Naive thymus-derived CD4-positive, alpha-beta T cell (primary cell): Measurements from ENCODE around the gene SEZ6. TPM values are rescaled to one million over a fixed set of nuclear protein-coding genes. Genes with fewer than 3 reads are reported as not detected.

Source experiments
- ATAC-seq: fragments of 150-1000 bp; cut with Tn5 transposase; 2 replicates; pipeline ENCODE4 v1.10.0; 2021; ENCODE audit warnings: mild to moderate bottlenecking, moderate library complexity
- CTCF ChIA-PET: fragments of 350-600 bp; sonication (Branson Sonifier 250); formaldehyde crosslinking; loops from one replicate; lab custom pipeline; 2021; ENCODE audit warnings: antibody characterized with exemption; lab: Charles Lee
- POLR2A ChIA-PET: fragments of 350-600 bp; sonication (Branson Sonifier 250); formaldehyde crosslinking; loops from one replicate; lab custom pipeline; 2021; ENCODE audit warnings: antibody characterized with exemption, inconsistent platforms; lab: Charles Lee
- DNase-seq, 9 donors: peaks; one replicate each; pipeline versions ENCODE4 v3.0.0 to v3.0.0-alpha.2; 2020 to 2022; ENCODE audit warnings: mixed read lengths in 1 of 9
- H3K27ac ChIP-seq: one replicate; pipeline ENCODE4 v1.7.0; 2013; ENCODE audit warnings: mild to moderate bottlenecking, low read depth, low read length, moderate library complexity
- H3K27me3 ChIP-seq, 2 donors: one replicate each; pipeline ENCODE4 v1.7.0; 2013; ENCODE audit warnings: low read length in 2 of 2, mild to moderate bottlenecking in 2 of 2, moderate library complexity in 2 of 2; ENCODE audit not compliant: control insufficient read depth in 2 of 2, insufficient read depth in 2 of 2
- H3K36me3 ChIP-seq, 3 experiments: 1 replicate in 2 of 3; 2 replicates in 1 of 3; pipeline ENCODE4 v1.7.0; 2013; ENCODE audit warnings: low read length in 3 of 3, mild to moderate bottlenecking in 3 of 3, moderate library complexity in 1 of 3; ENCODE audit not compliant: insufficient read depth in 3 of 3, control insufficient read depth in 2 of 3
- H3K4me1 ChIP-seq, 2 donors: one replicate each; pipeline ENCODE4 v1.7.0; 2013; ENCODE audit warnings: low read length in 2 of 2, mild to moderate bottlenecking in 2 of 2, moderate library complexity in 1 of 2; ENCODE audit not compliant: control insufficient read depth in 2 of 2, insufficient read depth in 2 of 2
- H3K4me3 ChIP-seq: 2 replicates; pipeline ENCODE4 v1.7.0; 2013; ENCODE audit warnings: mild to moderate bottlenecking, low read length
- H3K9me3 ChIP-seq, 3 experiments: 1 replicate in 2 of 3; 2 replicates in 1 of 3; pipeline ENCODE4 v1.7.0; 2013; ENCODE audit warnings: low read length in 3 of 3; ENCODE audit not compliant: control insufficient read depth in 2 of 3
- H3K27ac Mint-ChIP-seq, 9 donors: one replicate each; pipeline ENCODE4 v1.8.0; 2020 to 2022; ENCODE audit warnings: mixed read lengths in 9 of 9, mild to moderate bottlenecking in 8 of 9, moderate library complexity in 5 of 9, inconsistent platforms in 2 of 9
- H3K27me3 Mint-ChIP-seq, 5 donors: one replicate each; pipeline ENCODE4 v1.8.0; 2021 to 2022; ENCODE audit warnings: mixed read lengths in 5 of 5, mild to moderate bottlenecking in 1 of 5
- H3K36me3 Mint-ChIP-seq, 5 donors: one replicate each; pipeline ENCODE4 v1.8.0; 2020 to 2022; ENCODE audit warnings: mixed read lengths in 5 of 5, mild to moderate bottlenecking in 3 of 5, inconsistent platforms in 1 of 5
- H3K4me1 Mint-ChIP-seq, 7 donors: one replicate each; pipeline ENCODE4 v1.8.0; 2020 to 2022; ENCODE audit warnings: mixed read lengths in 7 of 7, mild to moderate bottlenecking in 3 of 7, inconsistent platforms in 1 of 7
- H3K4me3 Mint-ChIP-seq, 10 donors: one replicate each; pipeline ENCODE4 v1.8.0; 2020 to 2022; ENCODE audit warnings: mild to moderate bottlenecking in 10 of 10, mixed read lengths in 10 of 10, moderate library complexity in 6 of 10, inconsistent platforms in 2 of 10
- H3K9me3 Mint-ChIP-seq, 11 donors: one replicate each; pipeline ENCODE4 v1.8.0; 2020 to 2022; ENCODE audit warnings: mixed read lengths in 11 of 11, mild to moderate bottlenecking in 4 of 11, inconsistent platforms in 1 of 11, moderate library complexity in 1 of 11
- intact Hi-C, 2 donors: fragments of 100-400 bp; cut with micrococcal nuclease; formaldehyde crosslinking; loops; one replicate each; pipeline ENCODE4 v1.15.1; 2023
- polyA plus RNA-seq, 2 donors: library from polyadenylated mRNA; unstranded; fragments of 300-500 nt; fragmentation: Illumina TruSeq; gene quantifications; one replicate each; pipeline ENCODE4 v1.2.3, GENCODE V29; 2021
- total RNA-seq, 6 experiments: library from RNA in 5 of 6; stranded (reverse) in 5 of 6; gene quantifications; 1 replicate in 5 of 6; 2 replicates in 1 of 6; pipeline ENCODE4 v1.2.3 and lab custom pipeline; 2021 to 2026

SEZ6 gene
- total and polyA plus RNA-seq, 7 experiments from 2014 or later: 0.40 to 2.0 (median 0.64) TPM; not detected in 3

DNA sequence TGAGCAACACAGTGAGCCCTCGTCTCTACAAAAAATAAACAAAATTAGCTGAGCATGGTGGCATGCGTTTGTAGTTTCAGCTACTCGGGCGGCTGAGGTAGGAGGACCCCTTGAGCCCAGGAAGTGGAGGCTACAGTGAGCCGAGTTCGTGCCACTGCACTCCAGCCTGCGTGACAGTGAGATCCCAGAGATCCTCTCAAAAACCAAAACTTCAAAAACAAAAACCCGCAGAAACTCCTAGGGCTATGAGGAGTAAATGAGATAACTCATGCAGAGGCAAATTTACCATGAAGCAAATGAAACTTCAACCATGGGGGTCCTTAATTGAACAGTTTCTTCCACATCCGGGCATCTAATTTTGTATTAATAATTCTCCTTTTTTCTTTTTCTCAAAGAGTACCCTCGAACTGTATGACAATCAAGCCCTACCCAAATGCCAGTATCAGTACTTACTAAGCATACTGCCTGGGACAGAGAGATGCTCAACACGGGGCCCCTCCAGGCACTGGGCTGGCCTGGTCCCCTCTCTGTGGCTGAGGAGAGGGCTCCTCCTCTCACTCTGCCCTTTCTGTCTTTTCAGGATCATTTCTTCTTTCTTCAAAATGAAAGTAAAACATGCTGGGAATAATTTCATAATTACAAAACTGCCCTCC lies 36.3 kb upstream of the SEZ6 start:
- DNase-seq (no peak), ATAC-seq (no peak)
- Mint-ChIP-seq H3K4me3 (no peak overlapping the region), H3K36me3 (no peaks in the 10 kb centered on the region), H3K27ac (no peak overlapping the region), H3K27me3 (peaks cover 0 to 23% (median 11%) of the 10 kb centered on the region in 5 donors), H3K9me3 (no peaks in the 10 kb centered on the region), H3K4me1 (peaks cover 0 to 14% (median 0%) of the 10 kb centered on the region in 7 donors)
- CTCF ChIA-PET: no interaction called here
- Histone ChIP-seq H3K36me3 (no peaks in the 10 kb centered on the region), H3K9me3 (no peaks in the 10 kb centered on the region), H3K27ac (no peak overlapping the region), H3K27me3 (no peaks in the 10 kb centered on the region), H3K4me1 (no peaks in the 10 kb centered on the region), H3K4me3 (no peak overlapping the region)
- intact Hi-C loops: no loop called here
- POLR2A ChIA-PET: no interaction called here

DNA sequence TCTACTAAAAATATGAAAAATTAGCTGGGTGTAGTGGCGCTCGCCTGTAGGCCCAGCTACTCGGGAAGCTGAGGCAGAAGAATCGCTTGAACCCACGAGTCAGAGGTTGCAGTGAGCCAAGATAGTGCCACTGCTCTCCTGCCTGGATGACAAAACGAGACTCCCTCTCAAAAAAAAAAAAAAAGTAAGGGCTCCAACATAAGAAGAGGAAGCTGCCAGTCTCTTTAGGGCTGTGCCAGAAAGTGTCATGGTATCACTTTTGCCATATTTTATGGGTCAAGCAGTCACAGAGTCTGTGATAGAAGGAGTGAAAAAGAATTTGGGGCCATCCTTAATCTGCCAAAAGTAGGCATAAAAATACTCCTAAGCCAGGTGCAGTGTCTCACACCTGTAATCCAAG lies 35.7 kb upstream of the SEZ6 start:
- POLR2A ChIA-PET: no interaction called here
- Mint-ChIP-seq H3K36me3 (no peaks in the 10 kb centered on the region), H3K27ac (no peak overlapping the region), H3K4me3 (no peak overlapping the region), H3K4me1 (peaks cover 0 to 14% (median 0%) of the 10 kb centered on the region in 7 donors), H3K27me3 (peaks cover 0 to 24% (median 10%) of the 10 kb centered on the region in 5 donors), H3K9me3 (no peaks in the 10 kb centered on the region)
- ATAC-seq (no peak), DNase-seq (no peak)
- Histone ChIP-seq H3K27me3 (no peaks in the 10 kb centered on the region), H3K36me3 (no peaks in the 10 kb centered on the region), H3K4me3 (no peak overlapping the region), H3K9me3 (no peaks in the 10 kb centered on the region), H3K4me1 (no peaks in the 10 kb centered on the region), H3K27ac (no peak overlapping the region)
- intact Hi-C loops: no loop called here
- CTCF ChIA-PET: interaction anchor here (0.7 kb wide), 1 partner anchor 17 kb away, joined by 3 read pairs; no protein-coding TSS in a partner anchor

DNA sequence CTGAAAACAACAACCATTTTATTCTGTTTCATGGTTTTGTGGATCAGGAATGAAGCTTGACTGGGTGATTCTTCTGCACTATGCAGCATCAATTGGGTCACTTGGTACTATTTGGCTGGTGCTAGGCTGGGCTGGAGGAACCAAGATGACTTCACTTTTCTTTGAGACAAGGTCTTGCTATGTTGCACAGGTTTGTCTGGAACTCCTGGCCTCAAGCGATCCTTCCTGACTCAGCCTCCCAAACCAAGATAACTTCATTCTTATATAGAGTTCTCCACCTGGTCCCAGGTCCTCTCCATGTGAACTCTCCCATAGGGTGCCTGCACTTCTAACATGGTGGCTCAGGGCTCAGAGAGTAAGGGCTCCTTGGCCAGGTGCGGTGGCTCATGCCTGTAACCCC lies 35.3 kb upstream of the SEZ6 start:
- no peak for ATAC-seq

DNA sequence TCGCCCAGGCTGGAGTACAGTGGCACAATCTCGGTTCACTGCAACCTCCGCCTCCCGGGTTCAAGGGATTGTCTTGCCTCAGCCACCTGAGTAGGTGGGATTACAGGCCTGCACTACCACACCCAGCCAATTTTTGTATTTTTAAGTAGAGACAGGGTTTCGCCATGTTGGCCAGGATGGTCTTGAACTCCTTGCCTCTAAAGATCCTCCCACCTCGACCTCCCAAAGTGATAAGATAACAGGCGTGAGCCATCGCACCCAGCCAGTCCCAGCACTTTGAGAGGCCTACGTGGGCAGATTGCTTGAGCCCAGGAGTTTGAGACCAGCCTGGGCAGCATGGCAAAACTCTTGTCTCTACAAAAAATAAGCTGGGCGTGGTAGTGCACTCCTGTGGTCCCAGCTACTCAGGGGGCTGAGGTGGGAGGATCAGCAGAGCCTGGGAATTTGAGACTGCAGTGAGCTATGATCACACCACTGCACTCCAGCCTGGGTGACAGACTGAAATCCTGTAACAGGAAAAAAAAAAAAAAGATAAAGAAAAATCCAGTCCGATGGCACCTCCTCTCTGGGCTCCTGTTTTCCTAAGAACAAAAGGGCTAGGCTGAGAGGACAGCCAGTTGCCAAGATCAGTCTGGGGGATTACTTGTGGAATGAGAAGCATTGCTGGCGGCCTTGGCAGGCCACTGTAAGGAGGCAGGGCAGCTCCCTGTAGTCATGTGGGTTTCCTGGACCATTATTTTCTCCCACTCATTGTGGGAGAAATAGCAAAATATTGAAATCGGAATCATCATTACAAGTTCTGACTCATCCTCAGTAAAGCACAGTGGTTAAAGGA lies 34.1 kb upstream of the SEZ6 start:
- no peaks in the 10 kb centered on the region for H3K9me3 ChIP-seq
- peaks cover 6 to 24% (median 11%) of the 10 kb centered on the region in 5 donors for H3K27me3 Mint-ChIP-seq
- no peak overlapping the region for H3K4me3 Mint-ChIP-seq
- H3K27ac Mint-ChIP-seq: no peak overlapping the region
- ATAC-seq (no peak), DNase-seq (no peak)
- peaks cover 0 to 7% (median 4%) of the 10 kb centered on the region in 11 donors for H3K9me3 Mint-ChIP-seq
- ChIA-PET POLR2A (no interaction called here), CTCF (no interaction called here)
- no peak overlapping the region for H3K27ac ChIP-seq
- peaks cover 0 to 4% (median 0%) of the 10 kb centered on the region in 5 donors for H3K36me3 Mint-ChIP-seq
- no peak overlapping the region for H3K4me3 ChIP-seq
- no peaks in the 10 kb centered on the region for H3K36me3 ChIP-seq
- H3K4me1 ChIP-seq: no peaks in the 10 kb centered on the region
- no peaks in the 10 kb centered on the region for H3K27me3 ChIP-seq
- intact Hi-C loops: no loop called here
- H3K4me1 Mint-ChIP-seq: peaks cover 0 to 14% (median 0%) of the 10 kb centered on the region in 7 donors

More for the DNA sequence above, 35.3 kb upstream of the SEZ6 start:
- Mint-ChIP-seq H3K9me3 (peaks cover 0 to 2% (median 0%) of the 10 kb centered on the region in 11 donors), H3K27ac (no peak overlapping the region), H3K4me3 (no peak overlapping the region), H3K36me3 (no peaks in the 10 kb centered on the region), H3K27me3 (peaks cover 4 to 24% (median 10%) of the 10 kb centered on the region in 5 donors), H3K4me1 (peaks cover 0 to 14% (median 0%) of the 10 kb centered on the region in 7 donors)
- Histone ChIP-seq H3K9me3 (no peaks in the 10 kb centered on the region), H3K4me3 (no peak overlapping the region), H3K27me3 (no peaks in the 10 kb centered on the region), H3K36me3 (no peaks in the 10 kb centered on the region), H3K27ac (no peak overlapping the region), H3K4me1 (no peaks in the 10 kb centered on the region)
- POLR2A ChIA-PET: no interaction called here
- DNase-seq: no peak
- intact Hi-C loops: no loop called here
- CTCF ChIA-PET: interaction anchor here (0.7 kb wide), 1 partner anchor 18 kb away, joined by 3 read pairs; no protein-coding TSS in a partner anchor

DNA sequence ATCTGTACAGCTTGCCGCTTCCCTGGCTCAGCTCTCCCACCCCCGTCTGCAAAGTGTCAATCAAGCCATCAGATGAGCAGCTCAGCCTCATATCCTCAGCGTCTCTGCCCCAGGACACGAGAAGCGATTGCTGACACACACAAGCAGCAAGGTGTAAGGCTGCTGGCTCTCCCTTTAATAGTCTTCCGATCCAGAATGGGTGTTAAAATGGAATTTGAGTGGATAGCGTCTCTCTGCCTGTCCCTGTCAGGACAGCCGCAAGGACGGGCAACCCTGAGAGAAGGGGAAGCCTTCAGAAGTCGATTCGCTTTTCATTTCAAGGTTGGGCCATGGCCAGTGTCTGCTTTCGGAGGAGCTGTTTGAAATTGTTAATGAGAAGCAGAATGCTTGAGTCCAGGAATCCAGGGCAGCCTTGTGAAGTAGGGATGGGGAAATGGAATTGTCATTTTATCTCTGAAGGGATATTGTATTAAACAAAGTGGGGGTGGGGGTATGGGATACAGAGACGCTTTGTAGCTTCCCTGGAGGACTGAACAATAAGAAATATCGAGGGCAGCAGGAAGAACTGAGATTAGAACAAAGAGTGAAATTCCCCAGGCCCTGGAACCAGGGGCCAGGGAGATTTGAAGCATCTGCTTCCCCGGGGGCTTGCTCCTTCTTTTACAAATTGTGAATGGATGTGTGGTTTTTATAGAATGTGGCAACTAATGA lies 32.4 kb upstream of the SEZ6 start:
- intact Hi-C loops: no loop called here
- no peak for DNase-seq
- POLR2A ChIA-PET: no interaction called here

DNA sequence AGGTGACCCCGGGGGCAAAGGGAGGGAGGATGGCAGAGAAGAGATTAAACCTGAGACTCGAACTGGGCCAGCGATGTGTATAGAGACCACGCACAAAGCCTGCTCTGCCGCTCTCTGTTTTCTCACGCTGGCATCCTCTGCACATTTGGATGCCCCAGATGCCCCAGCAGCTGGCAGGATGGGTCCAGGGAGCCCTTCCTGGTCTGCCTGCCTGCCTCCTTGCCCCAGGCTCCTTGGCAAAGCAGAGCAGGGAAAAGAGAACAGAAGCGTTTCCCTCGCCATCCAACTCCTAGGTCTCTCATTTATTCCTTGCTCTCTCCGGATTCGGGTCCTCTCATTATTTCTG lies 31.9 kb upstream of the SEZ6 start:
- Histone ChIP-seq H3K27me3 (no peaks in the 10 kb centered on the region), H3K36me3 (no peaks in the 10 kb centered on the region), H3K9me3 (no peaks in the 10 kb centered on the region), H3K27ac (no peak overlapping the region), H3K4me1 (no peaks in the 10 kb centered on the region), H3K4me3 (no peak overlapping the region)
- no peak for ATAC-seq
- no peak overlapping the region for H3K27ac Mint-ChIP-seq
- peaks cover 3 to 21% (median 12%) of the 10 kb centered on the region in 11 donors for H3K9me3 Mint-ChIP-seq
- intact Hi-C loops: no loop called here
- peaks cover 0 to 12% (median 0%) of the 10 kb centered on the region in 7 donors for H3K4me1 Mint-ChIP-seq
- DNase-seq: no peak
- ChIA-PET POLR2A (no interaction called here), CTCF (no interaction called here)
- H3K36me3 Mint-ChIP-seq: peaks cover 0 to 9% (median 4%) of the 10 kb centered on the region in 5 donors
- peaks cover 21 to 45% (median 28%) of the 10 kb centered on the region in 5 donors for H3K27me3 Mint-ChIP-seq
- no peak overlapping the region for H3K4me3 Mint-ChIP-seq

More for the DNA sequence above, 32.4 kb upstream of the SEZ6 start:
- ATAC-seq: no peak
- Mint-ChIP-seq H3K36me3 (peaks cover 0 to 8% (median 4%) of the 10 kb centered on the region in 5 donors), H3K4me1 (peaks cover 0 to 14% (median 0%) of the 10 kb centered on the region in 7 donors), H3K27me3 (peaks cover 17 to 40% (median 22%) of the 10 kb centered on the region in 5 donors), H3K9me3 (peaks cover 3 to 21% (median 12%) of the 10 kb centered on the region in 11 donors), H3K4me3 (no peak overlapping the region), H3K27ac (no peak overlapping the region)
- Histone ChIP-seq H3K4me1 (no peaks in the 10 kb centered on the region), H3K27ac (no peak overlapping the region), H3K9me3 (no peaks in the 10 kb centered on the region), H3K4me3 (no peak overlapping the region), H3K36me3 (no peaks in the 10 kb centered on the region), H3K27me3 (no peaks in the 10 kb centered on the region)
- CTCF ChIA-PET: no interaction called here
